ENCODE data around the gene ANAPC2. TPM values are rescaled to one million over a fixed set of nuclear protein-coding genes. Genes with fewer than 3 reads are reported as not detected.

The ANAPC2 gene
- total and polyA plus RNA-seq, 5 donors from 2014 or later = 7.5 to 127 (median 8.0) TPM

GRCh38 chr9:137169896-137170358 lies 18.4 kb downstream of the ANAPC2 start, which contains the start of gene LRRC26:
Gene LRRC26 (minus strand): TSS chr9:137170051. CDS start chr9:137169943, 108 bp downstream.
- no peak for DNase-seq
- peaks cover 0 to 1% (median 0%) of the 10 kb centered on the region in 7 donors for H3K9me3 Mint-ChIP-seq
- no peaks in the 10 kb centered on the region for H3K36me3 Mint-ChIP-seq
- no peak for ATAC-seq (ENCODE audit: low read depth in 2 of 2)
- H3K4me3 ChIP-seq (ENCODE audit: low read depth, low read length) = no peak within 1 kb of the TSS
- no peaks in the 10 kb centered on the region for H3K36me3 ChIP-seq (ENCODE audit: control insufficient read depth, insufficient read depth, low read length)
- peaks cover 20% of the 10 kb centered on the region for H3K4me1 ChIP-seq (ENCODE audit: control insufficient read depth, insufficient read depth, low read length, poor library complexity, severe bottlenecking)
- H3K27ac Mint-ChIP-seq = no peak within 1 kb of the TSS
- no peaks in the 10 kb centered on the region for H3K27me3 ChIP-seq (ENCODE audit: control insufficient read depth, insufficient read depth, low read length)
- H3K27me3 Mint-ChIP-seq = peaks cover 23% of the 10 kb centered on the region
- no peaks in the 10 kb centered on the region for H3K9me3 ChIP-seq (ENCODE audit: control insufficient read depth in 2 of 2, low read length in 2 of 2)
- no peak within 1 kb of the TSS for H3K27ac ChIP-seq (ENCODE audit: insufficient read depth, low read length, poor library complexity, severe bottlenecking)
- H3K4me1 Mint-ChIP-seq = peaks cover 0 to 4% (median 0%) of the 10 kb centered on the region in 4 donors
- peak within 1 kb of the TSS in 2 of 4 donors; percentile 47 to 56 for H3K4me3 Mint-ChIP-seq

DNA sequence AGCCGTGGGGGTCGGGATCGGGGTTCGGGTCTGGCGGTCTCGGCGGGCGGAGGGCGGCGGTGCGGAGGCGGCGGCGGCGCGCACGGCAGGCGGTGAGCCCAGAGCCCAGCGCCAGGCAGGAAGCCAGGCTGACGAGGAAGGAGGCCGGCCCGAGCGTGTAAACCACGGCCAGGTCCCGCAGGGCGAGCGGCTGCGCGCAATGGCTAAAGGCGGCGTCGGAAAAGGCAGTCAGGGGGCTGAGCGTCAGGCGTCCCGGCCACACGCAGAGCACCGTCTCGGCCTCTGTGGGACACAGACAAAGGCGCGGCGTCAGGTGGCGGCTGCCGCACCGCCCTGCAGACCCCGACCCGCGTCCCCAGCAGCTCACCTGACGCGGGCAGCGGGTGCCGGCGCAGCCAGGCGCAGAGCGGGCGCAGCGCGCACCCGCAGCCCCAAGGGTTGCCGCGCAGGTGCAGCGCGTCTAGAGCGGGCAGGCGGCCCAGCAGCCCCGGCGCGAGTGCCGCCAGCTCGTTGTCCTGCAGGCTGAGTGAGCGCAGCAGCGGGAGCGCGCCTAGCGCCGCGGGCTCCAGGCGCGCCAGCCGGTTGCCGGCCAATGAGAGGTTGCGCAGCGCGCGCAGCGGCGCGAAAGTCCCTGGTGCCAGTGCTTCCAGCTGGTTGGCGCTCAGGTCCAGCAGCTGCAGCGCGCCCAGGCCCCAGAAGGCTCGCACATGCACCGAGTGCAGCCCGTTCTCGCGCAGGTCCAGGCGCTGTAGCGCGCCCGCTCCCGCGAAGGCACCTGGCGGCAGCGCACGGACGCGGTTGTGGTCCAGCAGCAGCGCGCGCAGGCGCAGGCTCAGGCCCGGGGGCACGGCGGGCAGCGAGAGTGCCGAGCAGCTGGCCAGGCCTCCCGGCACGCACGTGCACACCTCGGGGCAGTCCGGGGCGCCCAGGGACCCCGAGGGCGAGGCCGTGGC lies 19.2 kb downstream of the ANAPC2 start:
- H3K9me3 Mint-ChIP-seq = peaks cover 0 to 1% (median 0%) of the 10 kb centered on the region in 7 donors
- Histone ChIP-seq H3K9me3 (ENCODE audit: control insufficient read depth in 2 of 2, low read length in 2 of 2) (no peaks in the 10 kb centered on the region), H3K27ac (ENCODE audit: insufficient read depth, low read length, poor library complexity, severe bottlenecking) (no peak overlapping the region), H3K36me3 (ENCODE audit: control insufficient read depth, insufficient read depth, low read length) (no peaks in the 10 kb centered on the region), H3K27me3 (ENCODE audit: control insufficient read depth, insufficient read depth, low read length) (no peaks in the 10 kb centered on the region), H3K4me3 (ENCODE audit: low read depth, low read length) (no peak overlapping the region), H3K4me1 (ENCODE audit: control insufficient read depth, insufficient read depth, low read length, poor library complexity, severe bottlenecking) (peaks cover 16% of the 10 kb centered on the region)
- peak overlapping the region in 1 of 4 donors; percentile 56 for H3K4me3 Mint-ChIP-seq
- peaks cover 23% of the 10 kb centered on the region for H3K27me3 Mint-ChIP-seq
- ATAC-seq (ENCODE audit: low read depth in 2 of 2) (no peak), DNase-seq (no peak)
- no peak overlapping the region for H3K27ac Mint-ChIP-seq
- no peaks in the 10 kb centered on the region for H3K36me3 Mint-ChIP-seq
- H3K4me1 Mint-ChIP-seq = peaks cover 0 to 4% (median 0%) of the 10 kb centered on the region in 4 donors

GRCh38 chr9:137168573-137168903 lies 19.8 kb downstream of the ANAPC2 start:
- Mint-ChIP-seq H3K27ac (no peak overlapping the region), H3K9me3 (peaks cover 0 to 1% (median 0%) of the 10 kb centered on the region in 7 donors), H3K27me3 (peaks cover 23% of the 10 kb centered on the region), H3K4me3 (no peak overlapping the region), H3K36me3 (no peaks in the 10 kb centered on the region), H3K4me1 (peaks cover 0 to 5% (median 0%) of the 10 kb centered on the region in 4 donors)
- no peak overlapping the region for H3K27ac ChIP-seq (ENCODE audit: insufficient read depth, low read length, poor library complexity, severe bottlenecking)
- no peaks in the 10 kb centered on the region for H3K27me3 ChIP-seq (ENCODE audit: control insufficient read depth, insufficient read depth, low read length)
- no peak for ATAC-seq (ENCODE audit: low read depth in 2 of 2)
- H3K36me3 ChIP-seq (ENCODE audit: control insufficient read depth, insufficient read depth, low read length) = no peaks in the 10 kb centered on the region
- no peak for DNase-seq
- H3K4me1 ChIP-seq (ENCODE audit: control insufficient read depth, insufficient read depth, low read length, poor library complexity, severe bottlenecking) = peaks cover 16% of the 10 kb centered on the region
- no peaks in the 10 kb centered on the region for H3K9me3 ChIP-seq (ENCODE audit: control insufficient read depth in 2 of 2, low read length in 2 of 2)
- H3K4me3 ChIP-seq (ENCODE audit: low read depth, low read length) = no peak overlapping the region

- Histone ChIP-seq H3K4me3 (ENCODE audit: low read depth, low read length) (no peak overlapping the region), H3K27ac (ENCODE audit: insufficient read depth, low read length, poor library complexity, severe bottlenecking) (no peak overlapping the region), H3K27me3 (ENCODE audit: control insufficient read depth, insufficient read depth, low read length) (no peaks in the 10 kb centered on the region), H3K9me3 (ENCODE audit: control insufficient read depth in 2 of 2, low read length in 2 of 2) (no peaks in the 10 kb centered on the region), H3K4me1 (ENCODE audit: control insufficient read depth, insufficient read depth, low read length, poor library complexity, severe bottlenecking) (peaks cover 16% of the 10 kb centered on the region), H3K36me3 (ENCODE audit: control insufficient read depth, insufficient read depth, low read length) (no peaks in the 10 kb centered on the region)
- H3K9me3 Mint-ChIP-seq = peaks cover 0 to 1% (median 0%) of the 10 kb centered on the region in 7 donors
- H3K27ac Mint-ChIP-seq = no peak overlapping the region
- DNase-seq = no peak
- no peak for ATAC-seq (ENCODE audit: low read depth in 2 of 2)
- no peak overlapping the region for H3K4me3 Mint-ChIP-seq
- H3K36me3 Mint-ChIP-seq = no peaks in the 10 kb centered on the region
- H3K4me1 Mint-ChIP-seq = peaks cover 0 to 4% (median 0%) of the 10 kb centered on the region in 4 donors
- H3K27me3 Mint-ChIP-seq = peaks cover 23% of the 10 kb centered on the region
These were observed 20.4 kb downstream of the ANAPC2 start for GRCh38 chr9:137167747-137168572.

- no peak for ATAC-seq (ENCODE audit: low read depth in 2 of 2)
- H3K36me3 Mint-ChIP-seq = no peaks in the 10 kb centered on the region
- no peaks in the 10 kb centered on the region for H3K9me3 ChIP-seq (ENCODE audit: control insufficient read depth in 2 of 2, low read length in 2 of 2)
- no peaks in the 10 kb centered on the region for H3K36me3 ChIP-seq (ENCODE audit: control insufficient read depth, insufficient read depth, low read length)
- H3K27ac Mint-ChIP-seq = no peak overlapping the region
- peaks cover 16% of the 10 kb centered on the region for H3K4me1 ChIP-seq (ENCODE audit: control insufficient read depth, insufficient read depth, low read length, poor library complexity, severe bottlenecking)
- peaks cover 23% of the 10 kb centered on the region for H3K27me3 Mint-ChIP-seq
- peaks cover 0 to 1% (median 0%) of the 10 kb centered on the region in 7 donors for H3K9me3 Mint-ChIP-seq
- no peak for DNase-seq
- peaks cover 0 to 4% (median 0%) of the 10 kb centered on the region in 4 donors for H3K4me1 Mint-ChIP-seq
- H3K4me3 ChIP-seq (ENCODE audit: low read depth, low read length) = no peak overlapping the region
- H3K27me3 ChIP-seq (ENCODE audit: control insufficient read depth, insufficient read depth, low read length) = no peaks in the 10 kb centered on the region
- H3K4me3 Mint-ChIP-seq = no peak overlapping the region
- H3K27ac ChIP-seq (ENCODE audit: insufficient read depth, low read length, poor library complexity, severe bottlenecking) = no peak overlapping the region
These were observed 21.0 kb downstream of the ANAPC2 start for GRCh38 chr9:137167277-137167746.

- DNase-seq (no peak), ATAC-seq (ENCODE audit: low read depth in 2 of 2) (no peak)
- Histone ChIP-seq H3K27me3 (ENCODE audit: control insufficient read depth, insufficient read depth, low read length) (no peaks in the 10 kb centered on the region), H3K27ac (ENCODE audit: insufficient read depth, low read length, poor library complexity, severe bottlenecking) (no peak overlapping the region), H3K36me3 (ENCODE audit: control insufficient read depth, insufficient read depth, low read length) (no peaks in the 10 kb centered on the region), H3K4me3 (ENCODE audit: low read depth, low read length) (no peak overlapping the region), H3K4me1 (ENCODE audit: control insufficient read depth, insufficient read depth, low read length, poor library complexity, severe bottlenecking) (peaks cover 16% of the 10 kb centered on the region), H3K9me3 (ENCODE audit: control insufficient read depth in 2 of 2, low read length in 2 of 2) (no peaks in the 10 kb centered on the region)
- H3K4me3 Mint-ChIP-seq = peak overlapping the region in 1 of 4 donors; percentile 70
- peaks cover 23% of the 10 kb centered on the region for H3K27me3 Mint-ChIP-seq
- H3K4me1 Mint-ChIP-seq = peaks cover 0 to 7% (median 0%) of the 10 kb centered on the region in 4 donors
- no peaks in the 10 kb centered on the region for H3K36me3 Mint-ChIP-seq
- peaks cover 0 to 1% (median 0%) of the 10 kb centered on the region in 7 donors for H3K9me3 Mint-ChIP-seq
- no peak overlapping the region for H3K27ac Mint-ChIP-seq
These were observed 21.8 kb downstream of the ANAPC2 start for GRCh38 chr9:137166380-137167229.
